HEK293 (cell line): ENCODE measurements around the gene PARD3B.

Source experiments
- CTCF ChIA-PET: fragments of 350-600 bp; formaldehyde crosslinking; extraction: SDS; loops from one replicate; lab custom pipeline; 2021; ENCODE audit warnings: antibody characterized with exemption; lab: Yijun Ruan, JAX
- POLR2A ChIA-PET: fragments of 300-600 bp; formaldehyde crosslinking; extraction: SDS; loops from one replicate; lab custom pipeline; 2020; ENCODE audit warnings: antibody characterized with exemption, inconsistent platforms; lab: Yijun Ruan, JAX
- H3K27ac ChIP-seq: fragments of 200-500 bp; sonication (Bioruptor generic); 2 replicates; pipeline ENCODE4 v1.5.1; 2014; ENCODE audit warnings: low read depth, low read length, control low read depth, inconsistent platforms; ENCODE audit errors: extremely low read depth
- H3K36me3 ChIP-seq, 2 experiments: fragments of 200-500 bp in 1 of 2; sonication (Bioruptor generic) in 1 of 2; 1 replicate in 1 of 2; 2 replicates in 1 of 2; pipeline ENCODE4 v1.5.1; 2014 to 2017; ENCODE audit warnings: inconsistent platforms in 2 of 2, low read length in 2 of 2; ENCODE audit not compliant: control insufficient read depth in 2 of 2, insufficient read depth in 1 of 2
- H3K4me1 ChIP-seq: fragments of 200-500 bp; sonication (Bioruptor generic); 2 replicates; pipeline ENCODE4 v1.5.1; 2014; ENCODE audit warnings: mild to moderate bottlenecking, low read length, inconsistent platforms; ENCODE audit not compliant: control insufficient read depth, insufficient read depth
- H3K4me3 ChIP-seq: 2 replicates; pipeline ENCODE4 v1.5.1; 2011; ENCODE audit warnings: low read depth, mild to moderate bottlenecking, control low read depth, low read length, moderate library complexity
- H3K9me3 ChIP-seq: fragments of 200-500 bp; sonication (Bioruptor generic); 2 replicates; pipeline ENCODE4 v1.5.1; 2014; ENCODE audit warnings: low read depth, low read length, inconsistent platforms; ENCODE audit not compliant: control insufficient read depth, insufficient read depth
- EGR2 ChIP-seq: fragments of 450-650 bp; formaldehyde crosslinking; IDR thresholded peaks from 2 replicates; pipeline ENCODE4 v1.5.1; 2016; ENCODE audit warnings: low read depth, missing biosample characterization, missing genetic modification characterization
- KLF7 ChIP-seq: fragments of 450-650 bp; formaldehyde crosslinking; IDR thresholded peaks from 2 replicates; pipeline ENCODE4 v1.5.1; 2016; ENCODE audit warnings: missing biosample characterization, missing genetic modification characterization, borderline replicate concordance
- ZFHX2 ChIP-seq: fragments of 450-650 bp; formaldehyde crosslinking; conservative IDR thresholded peaks from 2 replicates; pipeline ENCODE4 v1.5.1; 2016; ENCODE audit warnings: missing biosample characterization, missing genetic modification characterization
- ZNF10 ChIP-seq: fragments of 450-650 bp; formaldehyde crosslinking; IDR thresholded peaks from 2 replicates; pipeline ENCODE4 v1.5.1; 2017; ENCODE audit warnings: missing biosample characterization, missing genetic modification characterization
- ZNF148 ChIP-seq: fragments of 450-650 bp; formaldehyde crosslinking; IDR thresholded peaks from 2 replicates; pipeline ENCODE4 v1.5.0; 2017; ENCODE audit warnings: missing biosample characterization, missing genetic modification characterization, borderline replicate concordance
- ZNF157 ChIP-seq: fragments of 450-650 bp; formaldehyde crosslinking; IDR thresholded peaks from 2 replicates; pipeline ENCODE4 v1.5.1; 2016; ENCODE audit warnings: missing biosample characterization, missing genetic modification characterization
- ZNF202 ChIP-seq: fragments of 450-650 bp; formaldehyde crosslinking; IDR thresholded peaks from 2 replicates; pipeline ENCODE4 v1.5.1; 2016; ENCODE audit warnings: missing biosample characterization, missing genetic modification characterization, borderline replicate concordance
- ZNF366 ChIP-seq: fragments of 450-650 bp; formaldehyde crosslinking; conservative IDR thresholded peaks from 2 replicates; pipeline ENCODE4 v1.5.1; 2016; ENCODE audit warnings: missing biosample characterization, missing genetic modification characterization
- ZNF449 ChIP-seq: fragments of 450-650 bp; formaldehyde crosslinking; IDR thresholded peaks from 2 replicates; pipeline ENCODE4 v1.5.1; 2017; ENCODE audit warnings: missing biosample characterization, mild to moderate bottlenecking, missing genetic modification characterization, moderate library complexity
- ZNF473 ChIP-seq: fragments of 450-650 bp; formaldehyde crosslinking; IDR thresholded peaks from 2 replicates; pipeline ENCODE4 v1.5.1; 2017; ENCODE audit warnings: missing biosample characterization, missing genetic modification characterization
- ZNF510 ChIP-seq: fragments of 450-650 bp; formaldehyde crosslinking; IDR thresholded peaks from 2 replicates; pipeline ENCODE4 v1.5.1; 2018; ENCODE audit warnings: mild to moderate bottlenecking, missing genetic modification characterization, missing biosample characterization; ENCODE audit not compliant: insufficient replicate concordance
- ZNF544 ChIP-seq: fragments of 450-650 bp; formaldehyde crosslinking; IDR thresholded peaks from 2 replicates; pipeline ENCODE4 v1.5.0; 2017; ENCODE audit warnings: missing biosample characterization, missing genetic modification characterization
- ZNF561 ChIP-seq: fragments of 450-650 bp; IDR thresholded peaks from 2 replicates; pipeline ENCODE4 v1.5.1; 2018; ENCODE audit warnings: missing biosample characterization, missing genetic modification characterization, borderline replicate concordance
- ZNF626 ChIP-seq: fragments of 450-650 bp; sonication (Bioruptor Pico); formaldehyde crosslinking; IDR thresholded peaks from 2 replicates; pipeline ENCODE4 v1.5.1; 2018; ENCODE audit warnings: missing biosample characterization, missing genetic modification characterization, inconsistent platforms
- ZNF629 ChIP-seq: fragments of 450-650 bp; formaldehyde crosslinking; IDR thresholded peaks from 2 replicates; pipeline ENCODE4 v1.5.1; 2017; ENCODE audit warnings: missing biosample characterization, missing genetic modification characterization
- ZNF768 ChIP-seq: fragments of 450-650 bp; formaldehyde crosslinking; IDR thresholded peaks from 2 replicates; pipeline ENCODE4 v1.5.1; 2018; ENCODE audit warnings: missing biosample characterization, mild to moderate bottlenecking, missing genetic modification characterization
- ZSCAN23 ChIP-seq: fragments of 450-650 bp; formaldehyde crosslinking; IDR thresholded peaks from 2 replicates; pipeline ENCODE4 v1.5.1; 2016; ENCODE audit warnings: missing biosample characterization, missing genetic modification characterization
- TF ChIP-seq, protein P1 (sequence below): fragments of 450-650 bp; formaldehyde crosslinking; IDR thresholded peaks from 2 replicates; pipeline ENCODE4 v1.5.1; 2016; ENCODE audit warnings: missing biosample characterization, missing genetic modification characterization
- TF ChIP-seq, protein P2 (sequence below): fragments of 450-650 bp; formaldehyde crosslinking; IDR thresholded peaks from 2 replicates; pipeline ENCODE4 v1.5.1; 2016; ENCODE audit warnings: missing biosample characterization, missing genetic modification characterization

PARD3B gene

DNA sequence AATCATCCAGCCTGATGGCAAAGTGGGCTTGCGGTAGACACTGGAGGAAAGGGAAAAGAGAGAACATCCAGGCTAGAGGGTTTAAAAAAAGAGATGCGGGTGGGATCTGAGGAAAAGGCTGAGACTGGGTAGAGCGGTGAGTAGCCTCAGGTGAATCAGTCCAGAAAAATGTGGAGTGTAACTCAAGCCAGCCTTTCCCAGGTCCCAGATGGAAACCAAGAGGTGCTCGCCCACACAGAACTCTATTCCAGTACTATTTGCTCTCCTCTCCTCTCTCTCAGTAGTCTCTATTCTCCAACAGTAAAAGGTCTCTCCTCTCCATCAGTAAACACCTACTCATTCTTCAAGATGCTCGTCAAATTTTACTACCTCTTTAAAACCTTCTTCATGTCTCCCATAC, 1098.7 kb downstream of the PARD3B start:
- ChIA-PET CTCF (interaction anchor here (0.6 to 1.7 kb wide), 3 partner anchors 35 to 1475 kb away, joined by 3 read pairs; no protein-coding TSS in a partner anchor), POLR2A (no interaction called here)
- peak; percentile 66 for TF ChIP-seq ZFHX2 (tag by site-specific recombination)
- peak; percentile 44; the same call in 1 of the 2 replicates for TF ChIP-seq EGR2
- no peak for TF ChIP-seq ZNF561 (tag by site-specific recombination)

GRCh38 chr2:205646680-205647079, 1101.4 kb downstream of the PARD3B start:
- POLR2A ChIA-PET, result no interaction called here
- CTCF ChIA-PET, result no interaction called here
- H3K9me3 ChIP-seq, result no peaks in the 10 kb centered on the region
- H3K4me3 ChIP-seq, result no peak overlapping the region
- no peaks in the 10 kb centered on the region for H3K36me3 ChIP-seq
- H3K27ac ChIP-seq, result no peak overlapping the region
- no peaks in the 10 kb centered on the region for H3K4me1 ChIP-seq
- no peak for TF ChIP-seq KLF7 (tag by site-specific recombination)
- TF ChIP-seq ZFHX2 (tag by site-specific recombination), result no peak
- TF ChIP-seq ZNF544 (tag by site-specific recombination), result no peak
- TF ChIP-seq ZNF157 (tag by site-specific recombination), result no peak
- TF ChIP-seq ZNF629 (tag by site-specific recombination), result no peak
- no peak for TF ChIP-seq ZSCAN23
- TF ChIP-seq ZNF148, result no peak
- no peak for TF ChIP-seq ZNF10 (tag by site-specific recombination)
- TF ChIP-seq ZNF473 (tag by site-specific recombination), result no peak
- no peak for TF ChIP-seq ZNF510 (tag by site-specific recombination)
- TF ChIP-seq, protein P1, sequence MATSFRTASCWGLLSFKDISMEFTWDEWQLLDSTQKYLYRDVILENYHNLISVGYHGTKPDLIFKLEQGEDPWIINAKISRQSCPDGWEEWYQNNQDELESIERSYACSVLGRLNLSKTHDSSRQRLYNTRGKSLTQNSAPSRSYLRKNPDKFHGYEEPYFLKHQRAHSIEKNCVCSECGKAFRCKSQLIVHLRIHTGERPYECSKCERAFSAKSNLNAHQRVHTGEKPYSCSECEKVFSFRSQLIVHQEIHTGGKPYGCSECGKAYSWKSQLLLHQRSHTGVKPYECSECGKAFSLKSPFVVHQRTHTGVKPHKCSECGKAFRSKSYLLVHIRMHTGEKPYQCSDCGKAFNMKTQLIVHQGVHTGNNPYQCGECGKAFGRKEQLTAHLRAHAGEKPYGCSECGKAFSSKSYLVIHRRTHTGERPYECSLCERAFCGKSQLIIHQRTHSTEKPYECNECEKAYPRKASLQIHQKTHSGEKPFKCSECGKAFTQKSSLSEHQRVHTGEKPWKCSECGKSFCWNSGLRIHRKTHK (tag by site-specific recombination), result no peak
- TF ChIP-seq, protein P2, sequence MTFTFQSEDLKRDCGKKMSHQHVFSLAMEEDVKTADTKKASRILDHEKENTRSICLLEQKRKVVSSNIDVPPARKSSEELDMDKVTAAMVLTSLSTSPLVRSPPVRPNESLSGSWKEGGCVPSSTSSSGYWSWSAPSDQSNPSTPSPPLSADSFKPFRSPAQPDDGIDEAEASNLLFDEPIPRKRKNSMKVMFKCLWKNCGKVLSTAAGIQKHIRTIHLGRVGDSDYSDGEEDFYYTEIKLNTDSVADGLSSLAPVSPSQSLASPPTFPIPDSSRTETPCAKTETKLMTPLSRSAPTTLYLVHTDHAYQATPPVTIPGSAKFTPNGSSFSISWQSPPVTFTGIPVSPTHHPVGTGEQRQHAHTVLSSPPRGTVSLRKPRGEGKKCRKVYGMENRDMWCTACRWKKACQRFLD (tag by site-specific recombination), result no peak

More for the DNA sequence above, 1098.7 kb downstream of the PARD3B start:
- H3K27ac ChIP-seq, result no peak overlapping the region
- H3K4me3 ChIP-seq, result no peak overlapping the region
- H3K9me3 ChIP-seq, result no peaks in the 10 kb centered on the region
- no peaks in the 10 kb centered on the region for H3K4me1 ChIP-seq
- H3K36me3 ChIP-seq, result no peaks in the 10 kb centered on the region

- CTCF ChIA-PET, result interaction anchor here (0.7 kb wide), 1 partner anchor 25 kb away, joined by 3 read pairs; no protein-coding TSS in a partner anchor
- no peaks in the 10 kb centered on the region for H3K9me3 ChIP-seq
- no peak for TF ChIP-seq ZNF449
- no peak for TF ChIP-seq ZNF626 (tag by site-specific recombination)
- no peak for TF ChIP-seq ZNF366 (tag by site-specific recombination)
- TF ChIP-seq ZNF768 (tag by site-specific recombination), result no peak
- TF ChIP-seq ZNF202 (tag by site-specific recombination), result no peak
- TF ChIP-seq, all 188 proteins: peak for 0
- no peaks in the 10 kb centered on the region for H3K36me3 ChIP-seq
- POLR2A ChIA-PET, result no interaction called here
- no peak overlapping the region for H3K4me3 ChIP-seq
- no peak overlapping the region for H3K27ac ChIP-seq
- H3K4me1 ChIP-seq, result no peaks in the 10 kb centered on the region
Observed at GRCh38 chr2:205650450-205650849, 1105.2 kb downstream of the PARD3B start.
